NCI-H2029 treated with DMSO at 0.1 percent for 48 hours (cell line): Measurements from ENCODE around the gene RUNX2.

Experiments
- DNase-seq: peaks from one replicate; lab custom pipeline; 2025; lab: John Stamatoyannopoulos, UW

The RUNX2 gene

GRCh38 chr6:45617441-45617840 lies 289.3 kb downstream of the RUNX2 start:
- DNase-seq, result no peak

- DNase-seq, result no peak
Observed at GRCh38 chr6:45618259-45618658, 290.1 kb downstream of the RUNX2 start.

DNA sequence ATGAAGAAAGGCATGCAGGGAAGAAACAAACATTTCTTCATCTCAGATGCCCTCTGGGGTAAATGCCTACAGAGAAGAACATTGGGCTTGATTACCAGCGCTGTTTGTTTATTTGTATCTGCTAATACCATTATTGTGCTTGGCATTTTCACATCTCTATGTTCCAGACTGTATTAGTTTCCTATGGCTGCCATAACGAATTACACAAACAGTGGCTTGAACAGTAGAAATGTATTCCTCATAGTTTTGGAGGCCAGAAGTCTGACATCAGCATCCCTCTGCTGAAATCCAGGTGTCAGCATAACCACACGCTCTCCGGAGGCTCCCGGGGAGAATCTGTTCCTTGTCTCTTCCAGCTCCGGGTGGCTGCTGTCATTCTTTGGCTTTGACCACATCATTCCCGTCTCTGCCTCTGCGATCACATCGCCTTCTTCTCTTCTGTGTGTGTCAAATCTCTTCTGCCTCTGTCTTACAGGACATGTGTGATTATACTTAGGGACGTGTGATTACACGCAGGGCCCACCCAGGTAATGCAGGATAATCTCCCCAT lies 291.2 kb downstream of the RUNX2 start:
- DNase-seq, result no peak

GRCh38 chr6:45619994-45620471 lies 291.9 kb downstream of the RUNX2 start:
- DNase-seq, result no peak

- no peak for DNase-seq
Observed at GRCh38 chr6:45624228-45624627, 296.1 kb downstream of the RUNX2 start.

DNA sequence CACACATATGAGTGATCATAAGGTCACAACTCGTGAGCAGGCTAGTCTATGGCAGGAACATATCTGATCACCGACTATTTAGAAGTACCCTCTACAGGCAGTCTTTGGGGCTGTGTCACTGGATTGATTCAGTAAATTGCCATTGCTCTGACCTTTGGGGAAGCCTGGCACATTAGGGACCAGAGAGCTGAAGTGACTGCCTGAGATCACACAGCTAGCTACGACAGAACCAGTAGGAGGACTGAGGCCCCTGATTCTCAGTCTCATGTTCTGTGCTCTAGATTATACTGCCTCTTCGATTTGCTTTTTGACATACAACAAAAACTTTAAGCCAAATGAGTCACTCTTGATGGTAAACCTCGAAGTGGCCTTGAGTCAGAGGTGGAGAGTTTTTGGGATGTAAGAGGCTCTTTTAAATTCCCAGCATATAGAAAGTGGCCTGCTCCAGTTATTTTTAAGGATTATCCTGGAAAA lies 297.1 kb downstream of the RUNX2 start:
- DNase-seq, result no peak

DNA sequence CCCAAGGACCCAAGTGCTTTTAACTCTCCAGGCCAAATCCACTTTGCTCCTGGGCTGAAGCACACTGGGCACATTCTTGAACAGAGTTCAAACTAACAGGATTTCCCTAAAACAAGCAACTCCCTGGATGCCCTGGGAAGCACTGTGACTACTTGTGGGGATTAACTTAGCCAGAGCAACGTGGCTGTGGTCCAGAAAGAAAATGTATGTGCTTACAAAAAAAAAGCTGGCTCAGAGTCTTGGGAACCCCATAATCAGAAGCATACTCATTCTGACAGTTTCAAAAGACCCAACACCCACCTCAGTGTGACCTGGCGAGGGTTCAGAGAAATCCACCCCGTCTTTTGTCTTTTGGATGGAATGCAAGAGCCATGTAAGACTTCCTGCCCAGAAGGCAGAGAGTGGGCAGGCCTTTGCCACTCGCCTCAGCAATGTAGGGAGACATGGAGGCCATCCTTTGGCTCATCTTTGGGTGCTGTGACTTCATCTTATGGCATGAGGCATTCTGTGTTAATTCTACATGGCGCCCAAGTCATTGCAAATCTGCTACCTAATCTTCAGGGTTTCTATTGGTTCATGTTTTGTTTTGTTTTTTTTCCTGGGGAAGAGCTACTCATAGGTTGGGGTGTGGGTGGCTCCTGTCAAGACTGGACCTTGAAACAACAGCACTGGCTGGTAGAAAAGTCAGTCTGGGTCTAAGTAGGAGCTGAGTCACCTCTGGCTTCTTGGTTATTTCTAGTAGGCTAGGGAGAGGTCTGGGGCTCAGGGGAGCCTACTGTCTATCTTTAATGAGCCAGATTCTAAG lies 298.2 kb downstream of the RUNX2 start:
- DNase-seq, result no peak

GRCh38 chr6:45630314-45630713 lies 302.2 kb downstream of the RUNX2 start:
- DNase-seq, result no peak

DNA sequence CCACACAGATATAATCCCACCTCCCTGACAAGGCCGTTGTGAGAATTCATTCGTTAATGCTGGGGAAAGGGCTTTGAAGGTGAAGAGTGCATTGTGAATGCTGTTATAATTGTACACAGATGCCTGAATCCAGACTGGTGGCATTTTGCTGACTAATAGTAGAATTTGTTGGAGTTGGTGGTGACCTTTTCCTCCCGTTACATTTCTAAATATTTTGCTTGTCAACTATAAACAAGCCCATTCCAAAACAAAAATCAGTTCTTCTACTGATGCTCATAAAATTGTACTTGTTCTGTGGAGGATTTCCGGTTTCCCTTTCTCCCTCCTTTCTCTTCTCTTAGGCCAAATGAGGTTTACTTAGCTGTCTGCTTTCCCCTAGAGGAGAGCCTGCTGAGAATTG lies 302.7 kb downstream of the RUNX2 start:
- DNase-seq, result no peak

DNA sequence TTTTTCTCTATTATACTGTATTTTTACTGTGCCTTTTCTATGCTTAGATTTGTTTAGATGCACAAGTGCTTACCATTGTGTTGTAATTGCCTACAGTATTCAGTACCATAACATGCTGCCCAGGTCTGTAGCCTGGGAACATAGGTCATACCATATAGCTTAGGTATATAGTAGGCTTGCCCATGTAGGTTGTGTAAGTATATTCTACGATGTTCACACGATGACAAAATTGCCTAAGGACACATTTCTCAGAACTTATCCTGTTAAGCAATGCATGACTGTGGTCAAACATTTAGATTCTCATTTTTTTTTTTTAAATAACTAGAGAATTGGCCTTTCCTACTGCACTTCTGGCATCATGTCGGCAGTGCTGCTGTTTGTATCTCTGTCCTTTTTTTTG lies 303.3 kb downstream of the RUNX2 start:
- DNase-seq, result no peak

DNA sequence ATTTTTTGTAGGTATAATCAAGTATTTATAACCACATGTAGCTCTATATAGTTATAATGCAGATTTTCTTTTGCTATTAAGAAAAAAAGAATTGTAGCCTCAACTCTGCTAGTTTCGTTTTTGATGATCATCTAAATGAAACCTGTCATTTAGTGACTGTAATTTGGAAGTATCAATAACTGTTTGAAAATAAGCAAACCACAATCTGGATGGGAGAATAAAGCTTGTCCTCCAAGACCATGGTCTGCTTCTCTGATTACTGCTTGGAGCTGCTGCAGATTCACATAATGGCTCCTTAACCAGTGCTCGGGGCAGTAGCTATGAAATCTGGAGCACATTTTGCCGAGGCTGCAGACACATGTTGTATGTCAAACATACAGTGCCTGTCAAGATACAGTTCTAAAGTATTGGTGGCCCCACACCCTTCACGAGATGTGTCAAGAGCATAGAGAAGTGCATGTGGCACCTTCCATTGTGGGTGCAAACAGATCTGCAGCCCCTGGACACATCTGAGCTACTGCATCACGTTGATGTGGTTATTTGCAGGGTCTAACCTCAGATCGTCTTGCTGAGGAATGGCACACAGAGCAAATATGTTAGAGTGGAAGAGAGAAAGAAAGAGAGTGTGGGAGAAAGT lies 305.3 kb downstream of the RUNX2 start:
- DNase-seq, result no peak

GRCh38 chr6:45634231-45634630 lies 306.1 kb downstream of the RUNX2 start:
- DNase-seq, result no peak

GRCh38 chr6:45635284-45635867 lies 307.2 kb downstream of the RUNX2 start:
- no peak for DNase-seq

- no peak for DNase-seq
Observed at GRCh38 chr6:45637056-45637455, 308.9 kb downstream of the RUNX2 start.

GRCh38 chr6:45637611-45638257 lies 309.6 kb downstream of the RUNX2 start:
- no peak for DNase-seq

DNA sequence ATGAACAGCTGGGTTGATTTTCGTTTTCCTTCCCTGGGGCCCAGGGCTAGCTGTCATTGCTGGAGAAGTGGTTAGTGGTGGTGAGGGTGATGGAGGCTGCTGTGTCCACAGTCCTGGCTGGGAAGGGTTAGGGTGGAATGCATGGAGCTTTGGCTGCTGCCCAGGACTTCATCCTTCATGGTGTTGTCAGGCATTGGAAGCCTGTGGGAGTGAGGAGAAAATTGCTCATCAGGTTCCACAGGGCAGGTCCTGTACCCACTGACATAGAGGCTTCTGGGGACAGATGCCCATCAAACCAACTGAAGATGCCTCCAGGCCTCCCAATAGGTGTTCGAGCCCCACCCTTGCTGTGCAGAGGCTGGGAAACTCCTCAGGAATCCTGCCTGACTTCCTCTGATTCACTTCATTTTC lies 312.0 kb downstream of the RUNX2 start:
- no peak for DNase-seq

GRCh38 chr6:45640811-45641210 lies 312.7 kb downstream of the RUNX2 start:
- DNase-seq, result no peak

DNA sequence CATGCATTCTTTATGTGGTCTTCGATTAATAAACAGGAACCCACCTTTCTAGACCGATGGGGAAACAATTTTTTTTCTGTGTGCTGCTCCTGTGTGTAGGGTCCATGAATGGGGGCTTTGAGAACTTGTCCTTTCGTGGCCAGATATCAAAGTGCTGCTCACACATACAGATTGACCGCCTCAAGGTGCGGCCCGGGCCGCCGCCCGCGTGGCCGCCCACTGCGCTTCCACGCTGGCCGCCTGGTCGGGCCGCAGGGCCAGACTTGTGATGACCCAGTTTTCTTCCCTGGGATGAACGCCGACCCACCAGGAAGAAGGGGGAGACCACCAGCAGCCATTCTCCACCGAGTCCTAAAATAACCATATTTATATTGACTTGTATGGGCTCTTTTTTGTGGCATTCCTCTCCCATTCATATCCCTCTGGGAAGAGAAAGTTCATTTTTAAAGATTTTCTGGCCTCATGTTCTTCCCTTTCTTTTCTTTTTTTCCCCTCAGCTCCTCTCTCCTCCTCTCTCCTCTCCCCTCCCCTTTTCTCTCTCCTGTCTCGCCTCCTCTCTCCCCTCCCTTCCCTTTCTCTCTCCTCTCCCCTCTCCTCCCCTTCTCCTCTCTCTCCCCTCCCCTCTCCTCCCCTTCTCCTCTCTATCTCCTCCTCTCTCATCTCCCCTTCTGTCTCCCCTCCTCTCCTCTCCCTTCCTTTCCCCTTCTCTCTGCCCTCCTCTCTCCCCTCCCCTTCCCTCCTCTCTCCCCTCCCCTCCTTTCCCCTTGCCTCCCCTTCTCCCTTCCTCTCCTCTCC lies 314.4 kb downstream of the RUNX2 start:
- DNase-seq, result no peak

DNA sequence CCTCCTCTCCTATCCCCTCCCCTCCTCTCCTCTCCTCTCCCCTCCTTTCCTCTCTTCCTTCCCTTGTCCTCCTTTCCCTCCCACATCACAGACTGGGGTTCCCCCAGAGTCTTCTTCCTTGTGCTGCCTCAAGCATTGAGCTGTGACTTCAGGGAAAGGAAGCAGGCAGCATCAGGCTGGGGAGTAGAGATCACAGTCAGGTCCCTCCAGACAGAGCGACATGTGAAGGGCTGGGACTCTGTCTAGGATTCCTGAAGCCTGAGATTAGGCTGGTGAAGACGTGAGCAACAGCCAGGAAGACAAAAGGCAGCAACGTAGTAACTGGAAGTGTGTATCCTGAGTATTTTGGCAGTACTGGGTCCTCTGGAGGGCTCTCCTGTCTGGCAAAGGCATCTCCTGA lies 315.0 kb downstream of the RUNX2 start:
- no peak for DNase-seq

DNA sequence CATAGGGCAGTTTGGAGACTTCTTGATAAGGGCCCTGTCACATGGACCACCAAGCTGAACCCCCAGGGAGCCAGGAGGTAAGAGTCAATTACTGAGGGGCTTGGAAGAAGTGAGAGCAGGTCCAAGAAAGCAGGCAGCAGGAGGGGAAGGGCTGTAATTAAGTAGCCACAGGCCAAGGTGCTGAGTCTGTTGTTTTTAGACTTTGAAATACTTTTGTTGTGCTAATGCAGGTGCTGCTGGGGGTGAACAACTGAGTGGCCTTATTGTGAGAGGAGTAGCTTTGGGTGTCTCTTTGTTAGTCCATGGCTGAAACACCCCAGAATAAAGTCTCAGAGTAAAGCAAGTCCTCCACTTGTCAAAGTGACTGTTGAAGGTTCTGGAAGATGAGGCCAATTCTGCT lies 316.6 kb downstream of the RUNX2 start:
- DNase-seq, result no peak

DNA sequence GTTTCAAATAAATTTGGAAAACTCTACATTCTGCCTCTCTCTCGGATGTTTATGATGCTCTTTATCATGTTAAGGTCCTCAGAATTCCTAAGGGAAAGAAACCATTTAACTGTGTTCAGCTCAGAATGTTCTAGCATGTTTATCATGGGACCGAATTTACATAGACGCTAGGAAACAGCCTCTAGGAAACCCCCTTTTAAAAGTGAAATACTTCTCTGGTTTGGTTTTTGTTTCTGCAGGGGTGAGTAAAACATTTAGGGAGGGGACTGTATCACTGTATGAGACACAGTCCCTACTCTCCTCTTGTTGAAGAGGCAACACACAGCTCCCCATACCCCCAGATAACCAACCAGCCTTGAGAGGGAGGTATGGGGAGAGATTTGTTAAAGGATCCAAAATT lies 317.2 kb downstream of the RUNX2 start:
- no peak for DNase-seq
